ENCODE measurements around the gene MARK4.
A peak's percentile ranks its signal among the peaks of the same experiment; 100 is the strongest.

MARK4 gene

DNA sequence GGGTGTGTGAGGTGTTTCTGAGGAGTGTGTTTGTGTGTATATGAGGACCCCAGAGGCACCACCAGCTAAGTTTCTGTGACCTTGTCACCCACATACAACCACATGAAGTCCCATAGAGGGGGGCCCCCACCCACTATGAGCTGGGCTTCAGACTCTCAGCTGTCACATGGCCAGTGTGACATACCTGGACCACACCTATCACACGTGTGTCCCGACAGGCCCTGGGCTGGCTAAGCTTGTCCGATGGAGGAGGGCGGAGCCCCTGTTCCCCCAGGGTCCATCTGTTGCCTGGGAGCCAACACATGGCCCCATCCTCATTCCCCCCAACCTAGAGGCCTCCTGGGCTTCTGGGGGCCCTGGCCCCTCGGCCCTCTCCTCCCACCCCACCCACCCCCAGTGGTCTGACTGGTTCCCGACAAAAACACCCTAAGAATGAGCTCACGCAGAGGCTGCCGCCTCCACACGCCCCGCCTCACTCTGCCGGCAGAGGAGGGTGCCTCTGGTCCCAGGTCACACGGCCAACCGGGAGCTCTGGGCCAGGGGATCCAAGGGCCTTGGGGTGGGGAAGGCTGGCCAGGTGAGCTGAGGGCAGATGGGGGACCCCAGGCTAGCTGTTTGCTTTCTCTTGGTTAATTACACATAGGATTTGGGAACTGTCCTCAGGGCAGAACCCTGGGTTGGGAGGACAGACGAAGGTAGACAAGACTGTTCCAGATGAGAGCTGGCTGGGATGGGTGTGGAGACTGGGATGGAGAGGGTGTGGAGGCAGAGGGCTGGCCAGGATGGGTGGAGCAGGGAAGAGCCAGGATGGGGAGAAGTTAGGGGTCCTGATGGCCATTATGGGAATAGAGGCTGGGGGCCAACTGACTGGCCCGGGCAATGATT is 93.8 kb downstream of the MARK4 start:
- Histone ChIP-seq H3K4me2 (no peak overlapping the region), H3K9me3 (no peaks in the 10 kb centered on the region), H3K4me3 (no peak overlapping the region), H3K27ac (no peak overlapping the region), H3K9ac (no peak overlapping the region), H3K27me3 (peaks cover 28% of the 10 kb centered on the region), H3K36me3 (peaks cover 4% of the 10 kb centered on the region; the same call in 1 of the 2 replicates), H4K20me1 (no peaks in the 10 kb centered on the region), H3K4me1 (peaks cover 8% of the 10 kb centered on the region)
- TF ChIP-seq Cebpa-rat (IDR thresholded peaks at IDR 0.05): no peak

DNA sequence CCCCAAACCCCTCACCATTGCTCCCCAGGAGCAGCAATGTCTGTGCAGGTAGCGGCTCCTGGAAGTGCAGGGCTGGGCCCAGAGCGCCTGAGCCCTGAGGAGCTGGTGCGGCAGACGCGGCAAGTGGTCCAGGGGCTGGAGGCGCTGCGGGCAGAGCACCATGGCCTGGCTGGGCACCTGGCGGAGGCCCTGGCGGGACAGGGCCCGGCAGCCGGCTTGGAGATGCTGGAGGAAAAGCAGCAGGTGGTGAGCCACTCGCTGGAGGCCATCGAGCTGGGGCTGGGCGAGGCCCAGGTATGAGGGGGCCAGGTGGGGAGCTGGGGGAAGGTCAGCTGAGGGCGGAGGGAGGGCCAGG is 94.4 kb downstream of the MARK4 start:
- H3K36me3 ChIP-seq: peaks cover 10% of the 10 kb centered on the region
- no peaks in the 10 kb centered on the region for H4K20me1 ChIP-seq
- TF ChIP-seq Cebpa-rat (IDR thresholded peaks at IDR 0.05): no peak

DNA sequence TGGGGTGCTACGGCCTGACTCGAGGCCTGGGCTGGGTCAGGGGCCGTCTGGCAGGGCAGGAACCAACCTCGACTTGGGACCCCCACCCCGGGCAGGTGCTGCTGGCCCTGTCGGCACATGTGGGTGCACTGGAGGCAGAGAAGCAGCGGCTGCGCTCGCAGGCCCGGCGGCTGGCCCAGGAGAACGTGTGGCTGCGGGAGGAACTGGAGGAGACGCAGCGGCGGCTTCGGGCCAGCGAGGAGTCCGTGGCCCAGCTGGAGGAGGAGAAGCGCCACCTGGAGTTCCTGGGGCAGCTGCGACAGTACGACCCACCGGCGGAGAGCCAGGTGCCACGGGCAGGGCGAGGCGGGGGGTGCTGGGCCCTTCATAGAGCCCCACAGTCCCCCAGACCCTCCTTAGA is 95.4 kb downstream of the MARK4 start:
- H3K9ac ChIP-seq: no peak overlapping the region
- no peak overlapping the region for H3K27ac ChIP-seq
- no peak for TF ChIP-seq Cebpa-rat (IDR thresholded peaks at IDR 0.05)
- H3K4me3 ChIP-seq: no peak overlapping the region
- peaks cover 20% of the 10 kb centered on the region for H3K36me3 ChIP-seq
- H3K4me1 ChIP-seq: no peaks in the 10 kb centered on the region
- no peak overlapping the region for H3K4me2 ChIP-seq
- H3K9me3 ChIP-seq: no peaks in the 10 kb centered on the region
- H3K27me3 ChIP-seq: peaks cover 12% of the 10 kb centered on the region; the same call in 1 of the 2 replicates
- H4K20me1 ChIP-seq: no peaks in the 10 kb centered on the region

More for the DNA sequence above, 94.4 kb downstream of the MARK4 start:
- Histone ChIP-seq H3K9me3 (no peaks in the 10 kb centered on the region), H3K27ac (no peak overlapping the region), H3K27me3 (peaks cover 22% of the 10 kb centered on the region), H3K9ac (no peak overlapping the region), H3K4me1 (peaks cover 4% of the 10 kb centered on the region), H3K4me3 (no peak overlapping the region), H3K4me2 (no peak overlapping the region)

DNA sequence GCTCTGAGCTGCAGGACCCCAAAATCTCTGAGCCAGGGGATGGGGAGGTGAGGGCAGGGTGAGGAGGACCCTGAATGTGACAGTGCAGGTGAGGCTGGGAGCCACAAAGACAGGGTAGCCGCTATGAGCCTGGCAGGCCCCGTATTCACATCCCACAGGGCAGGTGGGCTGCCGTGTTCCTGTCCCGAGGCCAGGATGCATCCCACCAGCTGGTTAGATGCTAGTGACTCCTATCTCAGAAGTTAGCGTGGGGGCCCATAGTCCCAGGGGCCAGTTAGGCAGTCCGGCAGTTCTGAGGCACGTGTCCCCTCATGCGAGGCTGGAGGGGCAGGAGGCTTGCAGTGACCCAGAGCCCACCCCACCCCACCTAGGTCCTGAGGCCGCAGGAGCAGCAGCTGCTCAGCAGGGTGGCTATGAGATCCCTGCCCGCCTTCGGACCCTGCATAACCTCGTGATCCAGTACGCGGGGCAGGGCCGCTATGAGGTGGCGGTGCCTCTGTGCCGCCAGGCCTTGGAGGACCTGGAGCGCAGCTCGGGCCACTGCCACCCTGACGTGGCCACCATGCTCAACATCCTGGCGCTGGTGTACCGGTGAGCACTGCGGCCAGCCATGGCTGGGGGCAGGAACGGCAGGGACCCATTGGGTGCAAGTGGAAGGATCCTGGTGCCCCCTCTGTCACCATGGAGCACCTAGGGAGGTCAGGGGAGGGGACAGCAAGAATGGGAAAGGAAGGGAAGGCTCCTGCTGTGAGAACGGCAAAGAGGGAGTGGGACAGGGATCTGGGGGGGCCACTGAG is 96.7 kb downstream of the MARK4 start:
- no peak overlapping the region for H3K9ac ChIP-seq
- H3K27me3 ChIP-seq: peaks cover 9% of the 10 kb centered on the region; the same call in 1 of the 2 replicates
- no peaks in the 10 kb centered on the region for H3K9me3 ChIP-seq
- no peaks in the 10 kb centered on the region for H4K20me1 ChIP-seq
- TF ChIP-seq Cebpa-rat (IDR thresholded peaks at IDR 0.05): no peak
- H3K4me1 ChIP-seq: no peaks in the 10 kb centered on the region
- no peak overlapping the region for H3K27ac ChIP-seq
- H3K4me2 ChIP-seq: no peak overlapping the region
- no peak overlapping the region for H3K4me3 ChIP-seq
- H3K36me3 ChIP-seq: peaks cover 33% of the 10 kb centered on the region

DNA sequence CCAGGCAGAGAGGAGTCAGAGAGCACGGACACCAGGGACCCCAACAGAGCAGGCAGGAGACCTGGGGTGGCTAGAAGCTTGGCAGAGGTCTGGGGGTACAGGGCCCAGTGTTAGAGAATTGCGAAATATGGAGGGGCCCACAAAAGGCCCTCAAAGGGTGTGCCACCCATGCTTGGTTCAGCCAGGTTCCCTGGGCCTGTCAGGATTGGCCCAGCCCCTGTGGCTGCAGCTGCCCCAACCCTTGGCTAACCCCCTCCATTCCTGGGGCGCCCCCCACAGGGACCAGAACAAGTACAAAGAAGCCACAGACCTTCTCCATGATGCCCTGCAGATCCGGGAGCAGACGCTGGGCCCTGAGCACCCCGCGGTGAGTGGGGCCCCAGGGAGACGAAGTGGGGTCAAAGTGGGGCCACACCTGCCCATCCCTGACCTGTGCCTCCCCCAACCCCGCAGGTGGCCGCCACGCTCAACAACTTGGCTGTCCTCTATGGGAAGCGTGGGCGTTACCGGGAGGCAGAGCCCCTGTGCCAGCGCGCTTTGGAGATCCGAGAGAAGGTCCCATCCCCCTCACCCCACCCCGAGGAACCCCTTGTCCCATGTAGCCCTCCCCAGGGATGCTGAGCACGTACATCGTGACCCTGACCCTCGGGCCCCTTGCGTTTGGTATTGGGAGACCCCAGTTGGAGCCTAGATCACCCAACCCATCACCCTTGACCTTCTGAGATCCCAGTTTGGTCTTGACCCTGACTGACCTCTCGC is 97.5 kb downstream of the MARK4 start:
- H3K9me3 ChIP-seq: no peaks in the 10 kb centered on the region
- H3K36me3 ChIP-seq: peaks cover 41% of the 10 kb centered on the region
- peak; percentile 58; the same call in 1 of the 2 replicates for TF ChIP-seq Cebpa-rat (IDR thresholded peaks at IDR 0.05)
- H3K4me1 ChIP-seq: no peaks in the 10 kb centered on the region
- H3K4me2 ChIP-seq: no peak overlapping the region
- H3K9ac ChIP-seq: no peak overlapping the region
- H3K27ac ChIP-seq: no peak overlapping the region
- no peak overlapping the region for H3K4me3 ChIP-seq
- peaks cover 9% of the 10 kb centered on the region; the same call in 1 of the 2 replicates for H3K27me3 ChIP-seq
- H4K20me1 ChIP-seq: no peaks in the 10 kb centered on the region

DNA sequence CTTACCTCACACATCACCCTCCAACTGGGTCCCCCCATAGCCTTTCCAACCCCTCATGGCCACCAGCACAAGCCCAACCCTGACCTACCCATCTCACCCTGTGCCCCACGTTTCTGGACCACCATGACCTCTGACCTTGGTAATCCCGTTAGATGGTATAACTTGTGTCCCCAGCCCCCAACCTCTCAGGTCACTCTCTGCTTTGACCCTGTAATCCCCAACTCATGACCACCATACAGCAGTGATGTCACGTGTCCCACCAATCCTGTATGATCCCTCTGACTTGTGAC is 98.0 kb downstream of the MARK4 start:
- Histone ChIP-seq H3K4me2 (no peak overlapping the region), H3K27ac (no peak overlapping the region), H3K4me3 (no peak overlapping the region), H4K20me1 (no peaks in the 10 kb centered on the region), H3K9ac (no peak overlapping the region), H3K4me1 (no peaks in the 10 kb centered on the region), H3K27me3 (peaks cover 9% of the 10 kb centered on the region; the same call in 1 of the 2 replicates), H3K36me3 (peaks cover 46% of the 10 kb centered on the region), H3K9me3 (no peaks in the 10 kb centered on the region)
- no peak for TF ChIP-seq Cebpa-rat (IDR thresholded peaks at IDR 0.05)

DNA sequence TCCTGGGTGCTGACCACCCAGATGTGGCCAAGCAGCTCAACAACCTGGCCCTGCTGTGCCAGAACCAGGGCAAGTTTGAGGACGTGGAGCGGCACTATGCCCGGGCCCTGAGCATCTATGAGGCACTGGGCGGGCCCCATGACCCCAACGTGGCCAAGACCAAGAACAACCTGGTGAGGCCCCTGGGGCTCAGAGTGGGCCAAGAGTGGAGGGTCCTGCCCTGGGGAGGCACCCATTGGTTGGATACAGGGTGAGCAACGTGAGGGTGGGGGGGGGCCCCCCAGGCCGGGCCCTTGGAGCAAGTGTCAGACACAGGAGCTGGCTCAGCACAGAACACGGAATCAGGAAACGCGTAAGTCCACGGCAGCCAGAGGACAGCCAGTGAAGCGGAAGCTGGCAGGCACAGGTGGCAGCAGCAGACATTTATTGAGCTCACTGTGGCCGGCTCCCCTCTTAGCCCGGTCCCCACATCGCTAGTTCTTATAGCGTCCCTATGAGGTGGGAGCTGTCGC is 98.4 kb downstream of the MARK4 start:
- no peak overlapping the region for H3K27ac ChIP-seq
- TF ChIP-seq Cebpa-rat (IDR thresholded peaks at IDR 0.05): no peak
- peaks cover 50% of the 10 kb centered on the region for H3K36me3 ChIP-seq

DNA sequence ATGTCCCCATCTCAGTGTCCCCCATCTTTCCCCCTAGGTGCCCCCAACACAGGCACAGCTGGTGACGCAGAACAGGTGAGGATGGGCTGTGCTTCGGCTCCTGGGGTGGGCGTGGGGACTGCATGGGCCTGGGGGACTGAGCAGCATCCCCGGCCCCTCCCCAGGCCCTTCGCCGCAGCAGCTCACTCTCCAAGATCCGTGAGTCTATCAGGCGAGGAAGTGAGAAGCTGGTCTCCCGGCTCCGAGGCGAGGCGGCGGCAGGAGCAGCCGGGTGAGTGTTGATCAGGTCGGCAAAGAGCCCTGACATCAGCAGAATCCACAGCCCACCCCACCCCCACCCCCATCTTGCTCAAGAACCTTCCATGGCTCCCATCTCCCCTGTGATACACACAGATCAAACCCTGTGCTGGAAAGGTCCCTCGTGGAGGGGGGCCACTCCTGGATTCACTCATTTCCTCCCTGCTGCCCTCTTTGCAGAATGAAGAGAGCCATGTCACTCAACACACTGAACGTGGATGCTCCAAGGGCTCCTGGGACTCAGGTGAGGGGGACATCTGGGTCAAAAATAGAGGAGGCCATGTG is 99.5 kb downstream of the MARK4 start:
- Histone ChIP-seq H3K9ac (no peak overlapping the region), H3K4me3 (no peak overlapping the region), H3K27me3 (peaks cover 9% of the 10 kb centered on the region; the same call in 1 of the 2 replicates), H3K36me3 (peaks cover 61% of the 10 kb centered on the region), H3K27ac (no peak overlapping the region), H4K20me1 (no peaks in the 10 kb centered on the region), H3K4me2 (no peak overlapping the region), H3K9me3 (no peaks in the 10 kb centered on the region), H3K4me1 (no peaks in the 10 kb centered on the region)
- TF ChIP-seq Cebpa-rat (IDR thresholded peaks at IDR 0.05): no peak

More for the DNA sequence above, 98.4 kb downstream of the MARK4 start:
- no peaks in the 10 kb centered on the region for H3K9me3 ChIP-seq
- H3K4me1 ChIP-seq: no peaks in the 10 kb centered on the region
- H4K20me1 ChIP-seq: no peaks in the 10 kb centered on the region
- no peak overlapping the region for H3K4me3 ChIP-seq
- H3K4me2 ChIP-seq: no peak overlapping the region
- no peak overlapping the region for H3K9ac ChIP-seq
- H3K27me3 ChIP-seq: peaks cover 9% of the 10 kb centered on the region; the same call in 1 of the 2 replicates

DNA sequence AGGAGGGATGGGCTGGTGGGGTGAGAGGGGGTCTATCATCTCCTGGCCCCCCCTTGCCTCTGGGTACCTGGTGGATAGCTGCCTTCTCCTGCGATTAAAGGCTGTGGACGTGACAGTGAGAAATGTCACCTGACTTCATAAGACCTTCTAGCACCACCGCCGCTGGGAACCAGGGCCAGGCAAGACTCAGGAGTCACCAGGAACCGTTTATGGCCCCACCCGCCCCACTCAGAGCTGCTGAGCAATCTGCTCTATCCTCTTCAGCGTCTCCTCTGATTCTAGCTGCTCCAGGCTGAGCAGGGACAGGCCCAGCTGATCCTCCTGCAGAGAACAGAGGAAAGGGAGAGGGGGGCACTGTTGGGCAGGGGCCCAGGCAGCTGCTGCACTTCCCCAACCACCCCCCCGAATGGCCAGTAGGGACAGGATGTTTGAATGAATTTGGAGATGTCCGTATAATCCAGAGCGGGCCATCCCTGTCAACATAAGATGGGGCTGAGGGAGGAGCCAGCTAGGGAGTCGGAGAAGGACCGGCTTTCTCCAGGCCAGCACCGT is 100.4 kb downstream of the MARK4 start:
- no peaks in the 10 kb centered on the region for H4K20me1 ChIP-seq
- H3K4me2 ChIP-seq: no peak overlapping the region
- no peaks in the 10 kb centered on the region for H3K4me1 ChIP-seq
- peaks cover 5% of the 10 kb centered on the region; the same call in 1 of the 2 replicates for H3K27me3 ChIP-seq
- H3K4me3 ChIP-seq: no peak overlapping the region
- no peak overlapping the region for H3K27ac ChIP-seq
- no peaks in the 10 kb centered on the region for H3K9me3 ChIP-seq
- peaks cover 70% of the 10 kb centered on the region for H3K36me3 ChIP-seq
- TF ChIP-seq Cebpa-rat (IDR thresholded peaks at IDR 0.05): no peak
- H3K9ac ChIP-seq: no peak overlapping the region
